A375 (cell line): ENCODE measurements around the gene IFIT1B. TPM values are rescaled to one million over a fixed set of nuclear protein-coding genes. Genes with fewer than 3 reads are reported as not detected.

Experiments used
- total RNA-seq: library from RNA; depleted of rRNA; stranded (reverse); fragments of >200 nt; shearing (Covaris generic); gene quantifications from 2 replicates; pipeline ENCODE4 v1.2.3, GENCODE V29; 2014; rRNA removed

IFIT1B gene
- total RNA-seq, result not detected in 2 replicates

GRCh38 chr10:89377705-89378637 lies at the start of gene IFIT1B:
Gene IFIT1B, plus strand, starts transcription at chr10:89378056. Its CDS starts 80 bp downstream, at chr10:89378136.

GRCh38 chr10:89391907-89392756 lies 14.3 kb downstream of the IFIT1B start, which contains the start of gene IFIT1:
Gene IFIT1, plus strand, starts transcription at chr10:89392623. Its CDS starts 90 bp downstream, at chr10:89392713.

GRCh38 chr10:89414146-89414878 lies 36.5 kb downstream of the IFIT1B start, which contains the start of gene IFIT5:
Gene IFIT5, plus strand, starts transcription at chr10:89414568. Its CDS starts 231 bp downstream, at chr10:89414799.

Other genes with a start within 250 kb of the IFIT1B start
- gene CH25H, start 170.7 kb upstream of the IFIT1B start, total RNA-seq, result not detected in 2 replicates
- gene LIPA, start 126.3 kb upstream of the IFIT1B start, total RNA-seq, result 10.8 and 14.0 TPM in 2 replicates
- 1.9 and 2.7 TPM in 2 replicates for gene IFIT2, start 76.0 kb upstream of the IFIT1B start, total RNA-seq
- 4.3 and 6.6 TPM in 2 replicates for gene IFIT3, start 50.1 kb upstream of the IFIT1B start, total RNA-seq
- 0.79 and 2.8 TPM in 2 replicates for gene IFIT1, start 14.6 kb downstream of the IFIT1B start, total RNA-seq
- 11.4 and 12.3 TPM in 2 replicates for gene IFIT5, start 36.5 kb downstream of the IFIT1B start, total RNA-seq
- gene SLC16A12, start 157.5 kb downstream of the IFIT1B start, total RNA-seq, result 0.05 TPM in 1 of 2 replicates, not detected in the other